GDM1 (cell line): ENCODE data around the gene PPP1R1B.

Experiments
- DNase-seq: peaks from one replicate; lab custom pipeline; 2025; lab: John Stamatoyannopoulos, UW

The PPP1R1B gene

DNA sequence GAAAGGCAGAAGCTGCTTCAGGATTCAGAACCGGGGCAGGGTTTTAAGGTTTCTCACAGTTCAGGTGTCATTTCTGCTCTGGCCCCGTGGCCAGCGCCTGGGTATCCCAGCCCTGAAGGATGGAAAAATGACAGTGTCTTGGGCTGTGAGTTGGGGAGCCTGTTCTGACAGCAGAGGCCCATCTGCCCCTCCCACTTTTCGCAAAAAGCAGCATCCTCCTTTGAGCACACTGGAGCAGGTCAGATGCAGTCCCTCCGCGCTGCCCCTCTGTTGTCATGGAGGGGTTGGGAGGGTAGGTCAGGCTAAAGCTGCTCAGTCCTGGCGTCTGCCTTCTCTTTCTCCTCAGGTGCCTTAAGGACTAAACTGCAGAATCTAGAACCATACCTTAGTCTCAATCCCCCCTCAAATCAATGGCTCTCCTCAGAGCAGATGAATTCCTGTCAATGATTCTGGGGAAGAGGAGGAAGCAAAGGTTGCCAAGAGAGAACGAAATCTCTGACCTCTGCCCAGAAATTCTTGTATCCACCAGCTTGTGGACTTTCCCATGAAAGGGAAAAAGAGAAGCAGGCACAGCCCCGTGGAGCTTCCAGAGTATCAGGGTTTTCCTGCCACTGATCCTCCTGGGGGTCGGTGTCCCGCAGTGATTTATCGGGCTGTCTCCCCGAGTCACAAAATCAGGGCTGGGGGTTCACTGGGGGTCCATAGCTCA, 26.3 kb upstream of the PPP1R1B start:
- DNase-seq: no peak

DNA sequence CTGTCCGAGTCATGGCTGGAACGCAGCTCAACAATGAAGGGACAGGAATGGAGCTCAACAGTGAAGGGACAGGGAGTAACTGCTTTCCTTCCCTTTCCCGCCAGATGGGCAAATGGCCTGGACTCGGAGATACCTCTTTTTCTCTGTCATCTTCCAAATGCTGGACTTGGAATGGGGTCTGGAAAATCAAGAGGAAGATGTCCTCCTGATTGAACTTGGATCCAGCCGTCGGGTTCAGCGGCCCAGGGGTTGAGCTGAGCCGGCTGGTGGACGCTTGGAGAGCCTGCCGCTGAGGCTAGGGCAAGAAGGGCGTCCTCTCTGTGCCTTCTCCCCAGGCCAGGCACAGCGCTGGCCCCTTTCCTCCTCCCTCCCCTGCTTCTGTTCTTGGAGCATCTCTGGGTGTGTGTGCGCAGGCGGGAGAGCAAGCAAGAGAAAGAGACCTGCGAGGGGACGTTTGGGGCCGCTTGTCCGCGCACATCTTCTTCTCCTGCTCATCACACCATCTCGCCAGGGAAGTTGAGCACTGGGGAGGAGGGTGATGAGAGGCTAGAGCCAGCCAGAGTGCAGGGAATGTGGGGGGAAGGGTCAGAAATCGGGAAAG, 25.7 kb upstream of the PPP1R1B start:
- DNase-seq: no peak

DNA sequence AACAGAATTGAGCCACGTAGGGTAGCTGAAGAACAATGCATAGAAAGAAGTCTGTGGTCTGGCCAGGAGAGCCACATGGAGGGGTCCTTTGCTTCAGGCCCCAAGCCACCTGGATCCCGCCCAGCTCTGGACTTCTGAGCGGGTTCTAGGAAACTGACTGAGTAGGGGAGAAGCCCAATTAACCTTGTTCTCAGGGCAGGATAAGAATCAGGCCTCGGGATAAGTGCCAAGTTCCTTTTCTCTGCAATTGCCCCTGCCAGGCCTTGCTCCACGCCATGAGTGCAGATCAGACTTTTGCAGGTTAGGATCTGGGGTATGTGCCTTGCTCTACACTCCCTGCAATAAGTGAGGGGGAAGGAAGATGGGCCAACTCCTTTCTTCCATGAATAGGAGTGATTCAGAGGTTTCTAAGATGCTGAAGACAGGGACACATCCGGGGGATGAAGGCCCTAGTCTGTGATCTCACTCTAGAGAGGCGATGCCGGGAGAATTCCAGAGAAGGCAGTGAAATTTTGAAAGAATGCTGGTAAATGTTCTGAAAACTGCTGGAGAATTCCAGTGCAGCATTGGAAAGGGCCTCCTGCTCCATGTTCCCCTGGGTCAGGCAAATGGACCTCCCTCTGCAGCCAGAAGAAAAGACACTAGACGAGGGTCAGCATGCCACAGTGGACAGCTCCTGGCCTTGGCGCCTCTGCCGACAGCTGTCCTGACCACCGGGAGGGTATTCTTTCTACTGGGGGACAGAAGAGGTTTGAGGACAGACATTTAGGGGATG, 24.8 kb upstream of the PPP1R1B start:
- DNase-seq: no peak

DNA sequence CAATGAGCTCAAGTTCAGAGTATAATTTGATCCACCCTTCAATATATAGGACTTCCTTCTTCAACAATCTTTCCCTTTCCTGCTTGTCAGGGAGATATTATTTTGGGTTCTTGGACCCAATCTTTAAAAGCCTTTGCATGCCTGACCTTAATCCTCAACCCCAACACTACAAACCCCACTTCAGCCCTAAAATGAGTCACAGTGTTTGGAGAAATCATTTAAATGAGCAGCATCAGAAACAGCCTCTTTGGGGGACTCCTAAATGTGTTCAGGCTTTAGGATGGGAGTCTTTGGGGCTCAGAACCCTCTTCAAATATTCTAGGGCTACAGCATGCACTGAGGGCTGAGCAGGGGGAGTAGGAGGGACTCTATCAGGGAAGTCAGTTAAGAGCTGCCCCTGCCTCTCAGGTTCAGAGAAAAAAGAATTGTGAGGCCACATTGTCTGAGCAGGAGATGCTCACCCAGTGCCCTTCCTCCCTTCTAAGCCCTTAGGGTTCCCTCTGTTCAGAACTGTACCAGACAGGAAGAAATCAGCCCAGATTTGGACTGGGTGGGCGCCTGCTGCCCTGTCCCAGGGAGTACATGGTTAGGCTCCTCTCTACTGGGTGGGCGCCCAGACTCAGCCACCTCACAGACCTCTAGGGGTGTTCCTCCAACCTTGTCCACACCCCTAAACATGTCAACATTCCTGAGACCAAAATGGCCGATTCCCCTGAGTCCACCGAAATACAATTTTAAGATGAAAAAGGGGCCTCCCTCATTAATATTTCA, 24.0 kb upstream of the PPP1R1B start:
- no peak for DNase-seq

DNA sequence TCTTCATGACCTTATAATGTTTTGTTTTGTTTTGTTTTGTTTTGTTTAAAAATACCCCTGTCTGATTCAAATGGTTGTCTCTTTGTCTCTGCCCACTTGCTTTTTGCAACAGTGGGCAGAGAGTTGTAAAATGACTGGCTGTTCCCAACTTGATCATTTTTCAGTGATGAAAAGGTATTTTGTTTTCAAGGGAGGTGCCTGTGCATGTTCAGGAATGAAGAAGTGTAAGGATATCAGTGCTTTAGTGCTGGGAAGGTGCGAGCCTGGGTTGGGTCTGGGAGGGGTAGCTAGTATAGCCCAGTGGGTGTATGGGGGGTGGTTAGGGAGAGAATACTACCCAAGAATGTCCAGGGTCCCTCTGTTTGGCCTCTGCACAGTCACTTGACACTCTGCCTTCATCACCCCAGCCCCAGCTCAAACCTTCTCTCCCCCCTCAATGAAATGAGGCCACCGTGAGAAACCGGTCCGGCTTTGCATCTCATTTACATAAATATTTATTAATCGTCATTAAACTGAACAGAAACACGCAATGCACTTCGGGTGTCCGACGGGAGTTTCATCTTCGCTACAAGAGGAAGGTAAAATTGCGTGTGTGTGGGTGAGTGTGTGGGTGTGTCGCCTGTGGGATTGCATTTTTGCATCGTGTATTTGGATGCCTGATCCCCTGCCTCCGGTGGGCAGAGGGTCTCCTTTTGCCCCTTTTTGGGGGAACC, 23.3 kb upstream of the PPP1R1B start:
- no peak for DNase-seq

DNA sequence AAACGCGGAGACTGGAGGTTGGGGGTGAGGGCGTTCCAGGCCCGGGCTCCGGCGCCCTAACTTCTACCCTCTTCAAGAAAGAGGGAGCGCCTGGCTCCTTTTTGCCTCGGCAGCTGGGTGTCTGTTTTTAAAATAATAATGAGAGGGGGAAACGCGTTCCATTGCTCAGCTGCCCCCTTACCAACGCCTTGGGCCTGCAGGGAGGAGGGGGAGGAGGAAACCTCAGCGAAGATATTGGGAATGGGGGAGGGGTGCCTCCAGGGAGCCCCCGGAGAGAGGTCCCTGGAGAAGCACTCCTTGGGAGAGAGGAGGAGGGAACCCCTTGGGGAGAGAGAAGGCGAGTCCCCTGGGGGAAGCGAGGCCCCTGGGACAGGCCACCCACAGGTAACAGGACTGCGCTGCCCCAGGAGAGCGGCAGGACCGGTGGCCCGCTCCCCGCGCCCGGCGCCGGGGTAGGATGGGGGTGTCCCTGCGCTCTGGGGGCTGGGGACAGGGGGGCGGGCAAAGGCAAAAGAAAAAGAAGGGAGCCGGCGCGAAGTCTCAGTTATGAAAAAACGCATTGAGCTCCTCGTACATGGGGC, 21.8 kb upstream of the PPP1R1B start:
- DNase-seq: no peak

DNA sequence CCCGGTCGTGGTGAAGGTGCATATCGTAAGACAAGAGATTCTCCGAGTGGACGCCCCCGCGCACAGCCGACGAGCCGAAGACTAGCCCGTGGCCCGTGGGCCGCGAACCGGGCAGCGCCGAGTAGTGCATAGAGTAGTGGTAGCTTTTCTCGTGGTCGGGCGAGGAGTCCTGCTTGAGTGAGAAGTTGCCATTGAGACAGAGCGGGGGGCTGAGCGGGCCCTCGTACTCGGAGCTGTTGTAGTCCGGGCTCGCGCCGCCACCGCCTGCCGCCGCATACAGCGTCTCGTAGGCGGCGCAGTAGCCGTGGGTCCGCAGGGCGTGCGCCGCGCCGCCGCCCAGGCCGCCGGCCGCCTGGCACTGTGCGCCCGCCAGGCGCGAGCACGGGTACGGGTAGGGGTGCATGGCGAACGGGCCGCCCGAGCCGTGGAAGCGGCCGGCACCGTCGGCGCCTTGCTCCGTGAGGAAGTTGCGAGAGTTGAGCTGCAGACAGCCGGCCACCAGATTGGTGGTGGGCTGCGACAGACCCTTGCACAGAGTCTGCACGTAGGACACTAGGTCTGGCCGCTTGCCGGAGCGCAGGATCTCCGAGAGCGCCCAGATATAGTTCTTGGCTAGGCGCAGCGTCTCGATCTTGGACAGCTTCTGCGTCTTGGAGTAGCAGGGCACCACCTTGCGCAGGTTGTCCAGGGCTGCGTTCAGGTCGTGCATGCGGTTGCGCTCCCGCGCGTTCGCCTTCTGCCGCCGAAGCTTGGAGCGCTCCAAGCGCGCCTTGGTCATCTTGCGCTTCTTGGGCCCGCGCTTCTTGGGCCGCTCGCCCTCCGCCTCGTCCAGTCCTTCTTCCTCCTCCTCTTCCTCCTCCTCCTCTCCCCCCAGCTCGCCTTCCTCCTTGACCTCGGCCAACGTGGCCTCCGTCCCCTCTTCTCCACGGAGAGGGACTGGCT, 21.0 kb upstream of the PPP1R1B start:
- DNase-seq: no peak

DNA sequence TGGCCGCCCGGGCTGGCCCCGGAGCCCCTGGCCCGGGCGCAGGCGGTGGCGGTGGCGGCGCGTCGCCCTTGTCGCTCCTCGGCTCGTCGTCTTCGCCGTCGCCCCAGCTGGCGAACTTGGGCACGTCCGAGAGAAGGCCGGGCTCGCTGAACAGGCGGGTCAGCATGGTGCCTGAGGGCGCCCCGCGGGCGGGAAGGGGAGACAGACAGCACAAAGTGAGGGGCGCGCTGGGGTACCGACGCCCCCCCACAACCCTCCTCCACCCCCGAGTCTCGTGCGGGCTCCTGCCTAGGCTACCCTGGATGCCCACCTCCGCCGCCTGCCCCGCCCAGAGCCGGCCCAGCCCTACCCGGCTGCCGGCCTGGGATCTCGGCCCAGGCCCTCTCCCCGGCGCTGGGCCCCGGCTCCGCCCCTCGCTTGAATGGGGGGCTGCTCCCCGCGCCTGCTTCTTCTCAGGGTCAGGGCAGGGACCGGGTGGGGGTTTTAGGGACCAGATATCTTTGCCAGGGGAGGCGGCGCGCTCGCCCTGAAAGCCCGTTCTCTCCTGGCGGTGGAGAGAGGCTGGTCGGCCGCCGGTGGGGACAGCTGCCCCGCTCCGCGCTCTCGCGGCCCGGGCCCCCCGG, 20.2 kb upstream of the PPP1R1B start:
- DNase-seq: no peak

DNA sequence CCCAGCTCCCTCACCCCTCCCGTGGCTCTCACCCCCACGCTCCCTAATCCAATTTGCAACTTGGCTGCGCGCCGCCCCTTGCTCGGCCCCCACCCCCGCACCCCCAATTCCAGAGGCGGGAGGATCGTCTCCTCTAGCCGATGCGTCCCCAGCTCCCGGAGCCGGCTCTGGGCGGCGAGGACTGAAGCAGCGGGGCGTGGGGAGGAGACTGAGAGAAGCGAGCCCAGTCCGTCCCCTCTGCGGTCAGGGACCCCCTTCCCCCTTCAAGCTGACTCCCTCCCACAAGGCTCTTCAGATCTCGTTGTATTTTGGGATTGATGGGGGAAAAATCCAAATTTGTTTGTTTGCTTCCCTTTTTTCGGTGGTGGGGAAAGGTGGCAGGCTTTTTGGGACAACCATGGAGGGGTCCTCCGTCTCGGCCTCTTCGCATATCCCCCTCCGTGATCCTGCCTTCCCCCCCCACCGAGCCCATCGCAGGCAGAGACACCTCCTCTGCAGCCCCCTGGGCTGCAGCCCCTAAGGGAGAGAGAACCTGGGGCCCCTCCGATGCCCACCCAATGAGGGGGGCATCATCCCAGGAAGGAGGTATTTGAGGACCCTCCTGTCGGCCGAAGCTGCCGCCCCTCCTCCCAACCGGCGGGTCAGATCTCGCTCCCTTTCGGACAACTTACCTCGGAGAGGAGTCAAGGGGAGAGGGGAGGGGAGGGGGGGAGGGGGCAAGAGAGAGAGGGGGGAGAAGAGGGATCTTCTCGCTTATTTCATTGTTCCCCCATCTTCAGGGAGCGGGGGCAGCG, 19.5 kb upstream of the PPP1R1B start:
- no peak for DNase-seq

DNA sequence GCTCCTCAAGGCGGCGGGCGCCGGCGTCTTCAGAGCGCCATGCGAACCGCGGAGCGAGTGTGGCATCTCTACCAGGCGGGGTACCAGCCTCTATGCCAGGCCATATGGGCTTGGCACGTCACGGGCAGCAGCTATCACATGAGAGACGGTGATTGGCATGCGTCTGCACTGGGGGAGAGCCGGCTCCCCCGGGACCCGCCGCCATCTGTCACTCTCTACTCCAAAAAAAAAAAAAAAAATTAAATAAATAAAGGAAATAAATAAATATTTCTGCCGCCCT, 19.0 kb upstream of the PPP1R1B start, which contains the start of gene NEUROD2:
Gene NEUROD2, minus strand, starts transcription at position 70 of the 280 bp plus-strand sequence. CDS start 1,321 bp downstream, outside the sequence.
- no peak for DNase-seq

DNA sequence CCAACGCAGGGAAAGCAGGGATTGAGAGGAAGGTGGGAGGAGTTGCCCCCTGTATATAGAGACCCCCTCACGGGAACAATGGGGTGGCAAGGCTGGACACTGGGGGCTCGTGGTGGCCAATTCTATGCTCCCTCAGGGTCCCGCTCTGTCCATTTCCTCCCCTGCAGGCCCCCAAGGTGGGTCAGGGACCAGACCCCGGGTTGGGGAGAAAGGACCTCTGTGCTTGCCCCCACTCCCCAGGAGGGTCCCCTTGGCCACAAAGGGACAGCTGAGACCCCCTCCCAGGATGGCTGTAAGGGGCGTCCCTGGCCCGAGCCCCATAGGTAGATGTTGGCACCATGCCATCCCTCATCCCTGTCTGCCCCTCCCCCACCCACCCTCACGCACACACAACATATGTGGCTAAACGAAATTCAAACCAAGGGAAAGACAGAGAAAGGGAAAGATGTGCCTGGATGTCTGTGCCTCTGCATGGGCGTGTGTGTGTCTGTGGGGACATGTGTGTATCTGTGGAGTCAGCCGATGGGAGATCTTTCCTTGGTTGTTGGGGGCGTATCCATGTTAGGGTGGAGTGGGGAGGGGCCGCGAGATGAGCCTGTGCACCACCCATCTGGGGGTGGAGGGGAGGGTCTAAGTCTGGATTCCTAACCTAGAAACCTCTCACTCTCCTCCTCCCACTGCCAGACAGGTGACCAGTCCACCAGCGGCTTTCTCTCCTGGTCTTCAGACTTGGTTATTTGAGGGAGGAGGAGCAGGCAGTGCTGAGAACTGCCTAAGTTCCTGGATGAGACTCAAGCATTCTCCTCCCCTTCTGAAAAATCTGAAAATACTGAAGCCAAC, 18.4 kb upstream of the PPP1R1B start:
- no peak for DNase-seq

DNA sequence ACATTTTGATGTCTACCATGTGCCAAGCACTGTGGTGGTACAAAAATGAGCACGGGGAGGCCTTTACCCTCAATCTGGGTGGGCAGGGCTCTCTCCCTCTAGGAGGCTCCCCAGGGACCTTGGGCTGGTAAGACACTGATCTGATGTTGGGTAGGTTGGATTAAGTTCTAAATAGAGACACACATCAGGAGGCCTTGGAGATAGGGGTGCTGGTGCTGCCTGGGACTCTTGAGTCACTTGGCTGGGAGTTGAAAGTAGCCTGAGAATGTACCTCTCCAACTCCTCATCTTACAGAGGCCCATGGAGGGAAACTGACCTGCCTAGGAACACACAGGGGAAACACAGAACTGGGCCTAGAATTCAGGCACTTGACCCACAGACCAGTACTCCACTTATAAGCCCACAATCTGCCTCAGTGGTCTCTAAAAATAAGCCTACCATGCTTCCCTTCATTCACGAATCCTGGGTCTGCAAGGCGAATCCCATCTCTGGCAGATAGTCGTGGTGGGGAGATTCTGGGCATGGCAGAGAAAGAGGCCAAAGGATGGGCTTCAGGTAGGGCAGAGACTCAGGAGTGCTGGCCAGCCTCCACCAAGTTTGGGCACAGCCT, 17.2 kb upstream of the PPP1R1B start:
- no peak for DNase-seq

DNA sequence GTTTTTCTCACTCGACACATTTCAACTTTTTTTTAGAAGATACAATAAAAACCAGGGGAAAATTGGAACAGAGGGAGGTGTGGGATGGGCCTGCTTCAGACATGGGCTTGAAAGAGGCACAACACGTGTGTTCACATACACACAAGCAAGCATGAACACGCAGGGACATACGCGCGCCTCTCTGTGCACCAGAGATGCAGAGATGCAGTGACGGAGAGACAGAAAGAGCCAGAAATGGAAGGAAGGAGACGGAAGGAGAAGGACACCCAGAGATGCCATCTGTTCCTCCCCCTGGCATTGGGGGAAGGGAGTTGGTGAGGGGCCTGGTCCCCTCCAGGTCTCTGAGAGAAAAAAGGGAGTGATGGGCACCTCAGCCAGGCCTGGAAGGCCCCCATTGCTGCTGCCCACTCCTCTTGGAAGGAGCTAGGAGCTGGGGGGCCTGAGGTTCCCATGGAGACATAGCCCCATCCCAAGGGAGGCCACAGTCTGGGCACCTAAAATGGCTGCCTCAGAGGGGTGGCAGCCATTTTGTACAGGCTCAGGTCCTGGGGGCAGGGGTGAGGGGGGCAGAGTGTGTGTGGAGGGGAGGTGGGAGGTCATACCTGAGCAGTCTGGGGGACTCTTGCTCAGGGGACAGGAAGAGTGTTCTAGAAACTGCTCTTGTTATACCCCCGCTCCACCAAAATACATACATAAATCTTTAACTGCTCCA, 15.2 kb upstream of the PPP1R1B start:
- DNase-seq: no peak

DNA sequence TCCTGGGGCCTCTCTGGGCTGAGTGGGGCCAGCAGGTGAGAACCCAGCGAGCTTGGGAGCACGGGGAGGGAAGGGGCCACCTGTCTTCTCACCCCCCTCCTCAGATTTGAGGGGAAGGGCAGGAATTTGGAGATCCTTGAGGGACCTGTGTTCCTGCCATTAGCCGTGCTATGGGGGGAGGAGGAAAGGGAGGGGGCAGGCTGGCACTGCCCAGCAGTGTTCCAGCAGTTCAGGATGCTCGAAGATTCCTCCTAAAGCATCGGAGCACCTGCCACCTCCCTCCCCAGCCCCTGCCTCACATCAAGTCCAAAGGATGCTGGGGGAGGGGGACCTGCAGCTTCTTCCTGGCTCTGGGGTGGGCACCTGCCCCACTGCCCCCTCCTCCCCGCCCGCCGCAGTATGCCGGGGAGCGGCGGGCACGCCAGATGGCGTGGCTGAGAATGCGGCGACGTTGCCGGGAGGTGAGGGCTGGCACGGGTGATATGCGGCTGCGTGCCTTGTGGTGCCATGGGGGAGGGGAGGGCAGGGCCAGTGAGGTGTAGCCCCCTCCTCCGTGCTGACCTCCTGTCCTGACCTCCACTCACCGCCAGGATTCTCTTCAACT, 14.4 kb upstream of the PPP1R1B start:
- DNase-seq: no peak

DNA sequence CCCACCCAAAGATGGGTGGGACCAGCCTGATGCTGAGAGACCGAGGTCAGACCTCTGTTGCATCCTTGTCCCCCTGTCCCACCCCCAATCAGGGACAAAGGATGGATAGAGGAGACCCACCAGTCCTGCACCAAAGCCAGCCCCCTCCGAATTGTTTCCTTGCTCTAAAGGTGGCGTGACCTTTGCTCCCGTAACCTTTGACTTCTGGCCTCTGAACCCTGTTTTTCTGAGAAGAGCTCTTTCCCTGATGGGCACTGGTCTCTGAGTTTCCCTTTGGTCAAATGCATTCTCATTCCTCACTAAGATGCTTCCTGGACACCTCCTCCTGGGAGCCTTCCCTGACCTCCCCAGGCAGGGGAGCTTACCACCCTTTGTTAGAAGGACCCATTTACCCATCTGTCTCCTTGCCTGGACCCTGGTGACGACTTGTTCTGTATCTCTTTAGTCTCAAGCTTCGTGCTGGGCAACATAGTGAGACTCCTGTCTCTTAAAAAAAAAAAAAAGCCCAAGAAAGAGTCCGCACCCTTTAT, 13.8 kb upstream of the PPP1R1B start:
- DNase-seq: no peak

DNA sequence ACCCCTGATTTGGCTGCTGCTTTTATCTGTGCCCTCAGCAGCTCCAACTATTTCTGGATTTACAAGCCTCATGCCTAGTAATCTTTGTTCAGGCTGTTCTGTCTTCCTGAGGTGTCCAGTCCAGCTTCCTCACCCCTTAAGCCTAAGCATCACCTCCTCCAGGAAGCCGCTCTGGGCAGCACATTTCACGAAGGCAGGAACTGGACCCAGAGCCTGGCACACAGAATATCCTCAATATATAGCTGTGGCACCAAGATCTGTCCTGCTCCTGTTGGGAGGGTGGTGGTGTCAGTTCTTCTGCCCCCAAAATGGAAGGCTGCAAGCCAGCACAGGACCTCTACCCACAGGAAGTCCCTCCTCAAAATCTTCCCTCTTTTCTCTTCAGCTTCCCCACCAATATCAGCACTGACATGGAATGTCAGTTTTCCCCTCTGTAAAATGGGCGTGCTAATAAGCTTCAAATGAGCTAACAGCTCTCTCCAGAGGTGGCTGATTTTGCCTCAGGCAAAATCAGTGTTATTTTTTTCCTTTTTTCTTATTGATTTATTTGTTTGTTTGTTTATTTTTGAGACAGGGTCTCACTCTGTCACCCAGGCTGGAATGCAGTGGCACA, 12.1 kb upstream of the PPP1R1B start:
- DNase-seq: no peak
